H9 (cell line): ENCODE measurements around the gene SGTB. TPM values are rescaled to one million over a fixed set of nuclear protein-coding genes. Genes with fewer than 3 reads are reported as not detected.
"Not testable (repeated sequence)": the region's sequence is repeated elsewhere in the genome, so short reads cannot be mapped to it uniquely, and the experiment has no call there.

Source experiments
- DNase-seq: peaks from one replicate; pipeline ENCODE4 v3.0.0-alpha.2; 2017
- H2AFZ ChIP-seq: one replicate; pipeline ENCODE4 v1.6.1; 2013; ENCODE audit warnings: mild to moderate bottlenecking, low read length, control low read depth, moderate library complexity
- H2AK5ac ChIP-seq: 2 replicates; pipeline ENCODE4 v1.6.1; 2013; ENCODE audit warnings: low read length, control low read depth, mixed read lengths; ENCODE audit not compliant: insufficient read length
- H2BK120ac ChIP-seq: one replicate; pipeline ENCODE4 v1.6.1; 2013; ENCODE audit warnings: low read depth, mild to moderate bottlenecking, low read length, control low read depth, inconsistent platforms; ENCODE audit not compliant: poor library complexity, severe bottlenecking
- H2BK12ac ChIP-seq: 2 replicates; pipeline ENCODE4 v1.6.1; 2013; ENCODE audit warnings: low read length, control low read depth, mixed read lengths, low read depth; ENCODE audit not compliant: insufficient read length
- H2BK15ac ChIP-seq: 2 replicates; pipeline ENCODE4 v1.6.1; 2013; ENCODE audit warnings: low read depth, low read length, control low read depth
- H2BK20ac ChIP-seq: one replicate; pipeline ENCODE4 v1.6.1; 2013; ENCODE audit warnings: low read depth, mild to moderate bottlenecking, low read length, control low read depth, inconsistent platforms; ENCODE audit not compliant: poor library complexity, severe bottlenecking
- H2BK5ac ChIP-seq: 2 replicates; pipeline ENCODE4 v1.6.1; 2013; ENCODE audit warnings: low read length, control low read depth, mixed read lengths; ENCODE audit not compliant: insufficient read length
- H3K14ac ChIP-seq: 2 replicates; pipeline ENCODE4 v1.6.1; 2013; ENCODE audit warnings: low read length, control low read depth; ENCODE audit not compliant: insufficient read depth
- H3K18ac ChIP-seq: 2 replicates; pipeline ENCODE4 v1.6.1; 2013; ENCODE audit warnings: low read depth, mild to moderate bottlenecking, mixed read lengths, low read length, control low read depth; ENCODE audit not compliant: insufficient read length
- H3K23ac ChIP-seq: 2 replicates; pipeline ENCODE4 v1.6.1; 2013; ENCODE audit warnings: low read length, control low read depth, mixed read lengths, low read depth; ENCODE audit not compliant: insufficient read length
- H3K23me2 ChIP-seq: 2 replicates; pipeline ENCODE4 v1.6.1; 2013; ENCODE audit warnings: low read depth, mild to moderate bottlenecking, mixed read lengths, low read length, control low read depth; ENCODE audit not compliant: insufficient read length, poor library complexity, severe bottlenecking
- H3K27ac ChIP-seq: 2 replicates; pipeline ENCODE4 v1.5.1; 2013; ENCODE audit warnings: low read length, control low read depth, mixed read lengths, low read depth; ENCODE audit not compliant: insufficient read length
- H3K27me3 ChIP-seq: 2 replicates; pipeline ENCODE4 v1.6.1; 2013; ENCODE audit warnings: low read length, control low read depth, inconsistent platforms; ENCODE audit not compliant: insufficient read depth
- H3K4ac ChIP-seq: 2 replicates; pipeline ENCODE4 v1.6.1; 2013; ENCODE audit warnings: low read depth, mild to moderate bottlenecking, control low read depth, inconsistent platforms, low read length, moderate library complexity
- H3K4me1 ChIP-seq: 2 replicates; pipeline ENCODE4 v1.6.1; 2013; ENCODE audit warnings: low read length, control low read depth, inconsistent platforms; ENCODE audit not compliant: insufficient read depth
- H3K4me2 ChIP-seq: 2 replicates; pipeline ENCODE4 v1.6.1; 2013; ENCODE audit warnings: low read length, control low read depth, mixed read lengths; ENCODE audit not compliant: insufficient read length, insufficient read depth
- H3K56ac ChIP-seq: 2 replicates; pipeline ENCODE4 v1.6.1; 2013; ENCODE audit warnings: low read depth, mild to moderate bottlenecking, mixed read lengths, low read length, control low read depth; ENCODE audit not compliant: insufficient read length
- H3K79me1 ChIP-seq: 2 replicates; pipeline ENCODE4 v1.6.1; 2013; ENCODE audit warnings: low read depth, mild to moderate bottlenecking, moderate library complexity, low read length, control low read depth, inconsistent platforms; ENCODE audit not compliant: insufficient read depth, poor library complexity, severe bottlenecking
- H3K79me2 ChIP-seq: 2 replicates; pipeline ENCODE4 v1.6.1; 2013; ENCODE audit warnings: low read length, control low read depth, inconsistent platforms; ENCODE audit not compliant: insufficient read depth
- H3K9ac ChIP-seq: 2 replicates; pipeline ENCODE4 v1.6.1; 2013; ENCODE audit warnings: low read length, control low read depth, mixed read lengths; ENCODE audit not compliant: insufficient read length; ENCODE audit errors: extremely low read depth
- H3K9me3 ChIP-seq: one replicate; pipeline ENCODE4 v1.6.1; 2013; ENCODE audit warnings: low read depth, low read length, inconsistent platforms; ENCODE audit not compliant: control insufficient read depth
- H3T11ph ChIP-seq: one replicate; pipeline ENCODE4 v1.6.1; 2013; ENCODE audit warnings: mild to moderate bottlenecking, low read length, control low read depth, inconsistent platforms
- H4K20me1 ChIP-seq: one replicate; pipeline ENCODE4 v1.6.1; 2013; ENCODE audit not compliant: control insufficient read depth, insufficient read length, insufficient read depth
- H4K5ac ChIP-seq: 2 replicates; pipeline ENCODE4 v1.6.1; 2013; ENCODE audit warnings: low read depth, mild to moderate bottlenecking, mixed read lengths, low read length, control low read depth; ENCODE audit not compliant: insufficient read length
- H4K8ac ChIP-seq: replicated peaks from 2 replicates; pipeline ENCODE4 v1.6.1; 2013; ENCODE audit warnings: low read length, control low read depth, mixed read lengths, low read depth; ENCODE audit not compliant: insufficient read length
- H4K91ac ChIP-seq: 2 replicates; pipeline ENCODE4 v1.6.1; 2013; ENCODE audit warnings: low read depth, mild to moderate bottlenecking, moderate library complexity, mixed read lengths, low read length, control low read depth; ENCODE audit not compliant: insufficient read length
- H3K27ac Mint-ChIP-seq, 3 experiments: 2 replicates in 2 of 3; 3 replicates in 1 of 3; pipeline ENCODE4 v1.8.0; 2020 to 2021; ENCODE audit warnings: mixed read lengths in 3 of 3, mild to moderate bottlenecking in 1 of 3, moderate library complexity in 1 of 3
- H3K27me3 Mint-ChIP-seq: 2 replicates; pipeline ENCODE4 v1.8.0; 2021; ENCODE audit warnings: low read depth, mild to moderate bottlenecking, moderate library complexity, mixed read lengths
- H3K36me3 Mint-ChIP-seq, 3 experiments: 2 replicates in 2 of 3; 3 replicates in 1 of 3; pipeline ENCODE4 v1.8.0; 2020 to 2021; ENCODE audit warnings: low read depth in 3 of 3, mixed read lengths in 3 of 3; ENCODE audit not compliant: insufficient read depth in 1 of 3
- H3K4me1 Mint-ChIP-seq, 2 experiments: 2 replicates each; pipeline ENCODE4 v1.8.0; 2020; ENCODE audit warnings: mixed read lengths in 2 of 2
- H3K4me3 Mint-ChIP-seq, 2 experiments: 2 replicates in 1 of 2; 3 replicates in 1 of 2; pipeline ENCODE4 v1.8.0; 2020 to 2021; ENCODE audit warnings: mild to moderate bottlenecking in 2 of 2, mixed read lengths in 2 of 2, moderate library complexity in 1 of 2
- H3K9me3 Mint-ChIP-seq, 2 experiments: 2 replicates in 1 of 2; 3 replicates in 1 of 2; pipeline ENCODE4 v1.8.0; 2020; ENCODE audit warnings: mild to moderate bottlenecking in 2 of 2, mixed read lengths in 2 of 2, moderate library complexity in 1 of 2
- WGBS: extraction: QIAGEN DNeasy Blood & Tissue Kit; methylation state at CpG from one replicate; pipeline ENCODE4 v1.1.7; 2013; ENCODE audit warnings: missing lambda C conversion rate, low lambda C conversion rate, mixed read lengths; ENCODE audit not compliant: insufficient read length; ENCODE audit errors: extremely low coverage; 5-methylcytosine and 5-hydroxymethylcytosine counted together
- total RNA-seq: library from RNA; stranded (reverse); gene quantifications from 2 replicates; pipeline ENCODE4 v1.2.1, GENCODE V29; 2021
- TF ChIP-seq, protein P1 (sequence below): fragments of 200-600 bp; sonication (generic); conservative IDR thresholded peaks from 3 replicates; pipeline ENCODE4 v1.8.0; 2021; ENCODE audit warnings: antibody characterized with exemption, mild to moderate bottlenecking

Gene SGTB
- total RNA-seq, 1 experiment from 2014 or later: 18.7 TPM

DNA sequence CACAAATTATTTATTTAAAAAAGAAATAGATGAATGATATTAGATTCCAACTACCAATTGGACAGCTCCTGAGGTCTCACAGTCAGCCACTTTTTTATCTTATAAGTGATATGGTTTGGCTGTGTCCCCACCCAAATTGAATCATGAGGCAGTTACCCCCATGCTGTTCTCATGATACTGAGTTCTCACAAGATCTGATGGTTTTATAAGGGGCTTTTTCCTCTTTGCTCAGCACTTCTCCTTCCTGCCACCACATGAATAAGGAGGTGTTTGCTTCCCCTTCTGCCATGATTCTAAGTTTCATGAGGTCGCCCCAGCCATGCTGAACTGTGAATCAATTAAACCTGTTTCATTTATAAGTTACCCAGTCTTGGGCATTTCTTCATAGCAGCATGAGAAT lies 13.0 kb upstream of the SGTB start:
- no peak overlapping the region for H2BK5ac ChIP-seq
- H4K91ac ChIP-seq: no peak overlapping the region
- no peak overlapping the region for H2AFZ ChIP-seq
- H3K27me3 Mint-ChIP-seq: no peaks in the 10 kb centered on the region; the same call in 1 of the 2 replicates
- H2BK20ac ChIP-seq: no peak overlapping the region
- H2BK15ac ChIP-seq: no peak overlapping the region
- H3K79me2 ChIP-seq: peaks cover 26% of the 10 kb centered on the region; the same call in 1 of the 2 replicates
- H2AK5ac ChIP-seq: no peak overlapping the region
- no peak overlapping the region for H3K18ac ChIP-seq
- no peak overlapping the region for H4K5ac ChIP-seq
- no peak overlapping the region for H3K23ac ChIP-seq
- peaks cover 8 to 19% (median 10%) of the 10 kb centered on the region in 3 experiments; a peak in 4 of 7 replicates for H3K36me3 Mint-ChIP-seq
- H3K56ac ChIP-seq: no peak overlapping the region
- no peak overlapping the region for H3K4ac ChIP-seq
- no peak overlapping the region for H3K9ac ChIP-seq
- H3K9me3 ChIP-seq: no peaks in the 10 kb centered on the region
- no peak overlapping the region for H3K4me2 ChIP-seq
- H2BK12ac ChIP-seq: no peak overlapping the region
- no peaks in the 10 kb centered on the region; the same call in 1 of the 2 replicates for H3K4me1 ChIP-seq
- H3K9me3 Mint-ChIP-seq: no peaks in the 10 kb centered on the region
- no peak for DNase-seq
- H4K8ac ChIP-seq: no peak overlapping the region
- H3K27me3 ChIP-seq: no peaks in the 10 kb centered on the region
- H4K20me1 ChIP-seq: no peaks in the 10 kb centered on the region
- WGBS: no CpG with 5 or more reads among the region's 1 CpG
- no peak overlapping the region for H3K27ac Mint-ChIP-seq
- H2BK120ac ChIP-seq: no peak overlapping the region
- no peaks in the 10 kb centered on the region for H3K23me2 ChIP-seq
- H3K79me1 ChIP-seq: peaks cover 4% of the 10 kb centered on the region
- TF ChIP-seq, protein P1, sequence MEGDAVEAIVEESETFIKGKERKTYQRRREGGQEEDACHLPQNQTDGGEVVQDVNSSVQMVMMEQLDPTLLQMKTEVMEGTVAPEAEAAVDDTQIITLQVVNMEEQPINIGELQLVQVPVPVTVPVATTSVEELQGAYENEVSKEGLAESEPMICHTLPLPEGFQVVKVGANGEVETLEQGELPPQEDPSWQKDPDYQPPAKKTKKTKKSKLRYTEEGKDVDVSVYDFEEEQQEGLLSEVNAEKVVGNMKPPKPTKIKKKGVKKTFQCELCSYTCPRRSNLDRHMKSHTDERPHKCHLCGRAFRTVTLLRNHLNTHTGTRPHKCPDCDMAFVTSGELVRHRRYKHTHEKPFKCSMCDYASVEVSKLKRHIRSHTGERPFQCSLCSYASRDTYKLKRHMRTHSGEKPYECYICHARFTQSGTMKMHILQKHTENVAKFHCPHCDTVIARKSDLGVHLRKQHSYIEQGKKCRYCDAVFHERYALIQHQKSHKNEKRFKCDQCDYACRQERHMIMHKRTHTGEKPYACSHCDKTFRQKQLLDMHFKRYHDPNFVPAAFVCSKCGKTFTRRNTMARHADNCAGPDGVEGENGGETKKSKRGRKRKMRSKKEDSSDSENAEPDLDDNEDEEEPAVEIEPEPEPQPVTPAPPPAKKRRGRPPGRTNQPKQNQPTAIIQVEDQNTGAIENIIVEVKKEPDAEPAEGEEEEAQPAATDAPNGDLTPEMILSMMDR: no peak
- no peak overlapping the region for H3K4me3 Mint-ChIP-seq
- peaks cover 21 to 24% of the 10 kb centered on the region in 2 experiments for H3K4me1 Mint-ChIP-seq
- H3K14ac ChIP-seq: no peak overlapping the region
- H3T11ph ChIP-seq: no peak overlapping the region
- no peak overlapping the region for H3K27ac ChIP-seq

DNA sequence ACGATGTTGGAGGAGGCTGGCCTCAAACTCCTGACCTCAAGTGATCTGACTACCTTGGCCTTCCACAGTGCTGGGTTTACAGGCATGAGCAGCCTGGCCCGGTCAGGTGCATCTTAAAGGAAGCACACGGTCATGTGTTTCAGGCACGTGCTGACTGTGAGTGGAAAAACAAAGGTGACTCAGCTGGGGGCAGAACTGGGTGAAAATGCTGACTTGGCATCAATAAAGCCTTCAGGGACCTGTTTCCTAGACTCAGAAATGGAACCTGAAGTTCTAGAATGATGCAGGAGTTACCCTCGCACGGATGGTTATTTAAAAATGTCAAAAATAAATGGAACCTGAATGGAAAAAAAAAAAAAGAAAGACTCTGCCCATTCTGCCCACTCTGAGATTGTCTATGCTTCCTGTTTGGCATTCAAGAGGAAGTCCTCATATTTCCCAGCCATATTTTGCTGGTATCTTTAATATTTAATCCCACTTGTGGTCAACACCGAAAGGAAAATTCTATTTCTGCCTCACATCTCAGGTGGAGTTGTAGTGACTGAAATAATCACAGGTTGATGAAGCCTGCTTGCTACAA lies 12.4 kb upstream of the SGTB start:
- not testable (repeated sequence) for H3K4me3 Mint-ChIP-seq, H2AFZ ChIP-seq, H3K9ac ChIP-seq, H3K56ac ChIP-seq, H3K14ac ChIP-seq, H3K79me1 ChIP-seq, H4K8ac ChIP-seq, H3K23ac ChIP-seq, H3K23me2 ChIP-seq, H2BK5ac ChIP-seq, H3K18ac ChIP-seq, H2BK15ac ChIP-seq, H4K5ac ChIP-seq, H4K91ac ChIP-seq, H3K9me3 ChIP-seq, H3K4me1 ChIP-seq, H2BK120ac ChIP-seq, H3T11ph ChIP-seq, DNase-seq, H2AK5ac ChIP-seq, H3K27me3 ChIP-seq, H3K4ac ChIP-seq, H3K9me3 Mint-ChIP-seq, H2BK12ac ChIP-seq, H4K20me1 ChIP-seq, H3K27me3 Mint-ChIP-seq, H3K27ac Mint-ChIP-seq, H3K4me2 ChIP-seq, H3K27ac ChIP-seq, H2BK20ac ChIP-seq
- H3K36me3 Mint-ChIP-seq: peaks cover 8 to 20% (median 10%) of the 10 kb centered on the region in 3 experiments; a peak in 4 of 7 replicates
- WGBS: no CpG with 5 or more reads among the region's 7 CpGs
- peaks cover 25% of the 10 kb centered on the region in 2 experiments for H3K4me1 Mint-ChIP-seq
- peaks cover 25% of the 10 kb centered on the region; the same call in 1 of the 2 replicates for H3K79me2 ChIP-seq
